NCI-H2081 treated with DMSO at 0.1 percent for 48 hours (cell line): ENCODE results near the gene URM1.

Experiments used
- DNase-seq: peaks from one replicate; lab custom pipeline; 2025; lab: John Stamatoyannopoulos, UW

The URM1 gene

GRCh38 chr9:128429513-128430086 lies 58.4 kb downstream of the URM1 start:
- DNase-seq, result no peak

GRCh38 chr9:128431207-128431606 lies 60.0 kb downstream of the URM1 start:
- no peak for DNase-seq

GRCh38 chr9:128434340-128434739 lies 63.2 kb downstream of the URM1 start:
- DNase-seq, result no peak

GRCh38 chr9:128435611-128436010 lies 64.4 kb downstream of the URM1 start:
- no peak for DNase-seq

GRCh38 chr9:128438343-128439109 lies 67.4 kb downstream of the URM1 start:
- peak; percentile 34 for DNase-seq

- no peak for DNase-seq
These were observed 68.1 kb downstream of the URM1 start for GRCh38 chr9:128439273-128439672.
